HG02798 (cell line): ENCODE results near the gene CKM.
"Not testable (repeated sequence)": the region's sequence is repeated elsewhere in the genome, so short reads cannot be mapped to it uniquely, and the experiment has no call there.

ENCODE experiments used
- ATAC-seq: cut with Tn5 transposase; IDR thresholded peaks from one replicate; pipeline ENCODE4 v1.9.1; 2021; ENCODE audit warnings: mild to moderate bottlenecking; ENCODE audit not compliant: unreplicated experiment, poor library complexity

Gene CKM

GRCh38 chr19:45294291-45295029 is 28.2 kb downstream of the CKM start:
- ATAC-seq = no peak

- ATAC-seq = no peak
These were observed 29.0 kb downstream of the CKM start for GRCh38 chr19:45293682-45294081.

GRCh38 chr19:45291834-45292233 is 30.8 kb downstream of the CKM start:
- ATAC-seq = no peak

GRCh38 chr19:45290381-45290931 is 32.2 kb downstream of the CKM start:
- no peak for ATAC-seq

GRCh38 chr19:45283443-45284033 is 39.1 kb downstream of the CKM start:
- ATAC-seq = no peak

GRCh38 chr19:45280471-45280961 is 42.2 kb downstream of the CKM start:
- ATAC-seq = no peak

GRCh38 chr19:45279587-45280192 is 43.0 kb downstream of the CKM start:
- no peak for ATAC-seq

- ATAC-seq = no peak
These were observed 44.6 kb downstream of the CKM start for GRCh38 chr19:45278087-45278486.

GRCh38 chr19:45276284-45276687 is 46.4 kb downstream of the CKM start:
- no peak for ATAC-seq

GRCh38 chr19:45275370-45275971 is 47.2 kb downstream of the CKM start:
- ATAC-seq = no peak

GRCh38 chr19:45273521-45273855 is 49.2 kb downstream of the CKM start:
- no peak for ATAC-seq

- ATAC-seq = no peak
These were observed 51.0 kb downstream of the CKM start for GRCh38 chr19:45271735-45272108.

- ATAC-seq = no peak
These were observed 51.5 kb downstream of the CKM start for GRCh38 chr19:45271098-45271734.

GRCh38 chr19:45269939-45270338 is 52.7 kb downstream of the CKM start:
- not testable (repeated sequence) for ATAC-seq

- no peak for ATAC-seq
These were observed 55.4 kb downstream of the CKM start for GRCh38 chr19:45267296-45267695.

GRCh38 chr19:45265375-45265774 is 57.3 kb downstream of the CKM start:
- ATAC-seq = no peak

- no peak for ATAC-seq
These were observed 57.8 kb downstream of the CKM start for GRCh38 chr19:45264781-45265317.

- ATAC-seq = no peak
These were observed 59.7 kb downstream of the CKM start for GRCh38 chr19:45263013-45263412.

GRCh38 chr19:45262570-45262969 is 60.1 kb downstream of the CKM start:
- ATAC-seq = no peak

- ATAC-seq = no peak
These were observed 63.8 kb downstream of the CKM start for GRCh38 chr19:45258862-45259261.
